ENCODE results near the gene NEK8. TPM values are rescaled to one million over a fixed set of nuclear protein-coding genes. Genes with fewer than 3 reads are reported as not detected.

NEK8 gene
- total RNA-seq = 1 to 10 TPM; 3.0 to 6.7 TPM

GRCh38 chr17:28728364-28729200, at the start of gene NEK8:
Gene NEK8 (plus strand): TSS chr17:28728788. CDS start chr17:28728814, 26 bp downstream.
- H3K36me3 ChIP-seq = no peaks in the 10 kb centered on the region
- TF ChIP-seq CTCF (IDR thresholded peaks at IDR 0.05) = no peak
- H3K4me1 ChIP-seq = peaks cover 12% of the 10 kb centered on the region
- DNase-seq = peak; percentile 100
- no peaks in the 10 kb centered on the region for H3K9me3 ChIP-seq
- no peaks in the 10 kb centered on the region for H3K27me3 ChIP-seq
- intact Hi-C loops (cut with DNase I) = loop anchor here (10.0 kb wide), 1 partner anchor 84 kb away; the partner anchor contains the start of gene BLTP2
- H3K4me3 ChIP-seq = peak within 1 kb of the TSS; percentile 81
- peak within 1 kb of the TSS; percentile 99 for H3K27ac ChIP-seq
- peak within 1 kb of the TSS; percentile 20 to 95 for H3K9ac ChIP-seq (ENCODE audit: low read depth in 2 of 2, low read length in 2 of 2)

- H3K27me3 ChIP-seq = no peaks in the 10 kb centered on the region
- intact Hi-C loops (cut with DNase I) = loop anchor here (5.0 to 10.0 kb wide), 2 partner anchors 72 to 200 kb away; no protein-coding TSS in a partner anchor
- no peak overlapping the region for H3K27ac ChIP-seq
- TF ChIP-seq CTCF (IDR thresholded peaks at IDR 0.05) = no peak
- DNase-seq = no peak
- no peaks in the 10 kb centered on the region for H3K9me3 ChIP-seq
- H3K36me3 ChIP-seq = peaks cover 63% of the 10 kb centered on the region
- no peak overlapping the region for H3K9ac ChIP-seq (ENCODE audit: low read depth in 2 of 2, low read length in 2 of 2)
- H3K4me3 ChIP-seq = no peak overlapping the region
- no peaks in the 10 kb centered on the region for H3K4me1 ChIP-seq
These were observed 45.9 kb upstream of the NEK8 start for GRCh38 chr17:28682655-28683054.

- Histone ChIP-seq H3K4me1 (no peaks in the 10 kb centered on the region), H3K9ac (ENCODE audit: low read depth in 2 of 2, low read length in 2 of 2) (no peak overlapping the region), H3K27ac (no peak overlapping the region), H3K9me3 (no peaks in the 10 kb centered on the region), H3K4me3 (no peak overlapping the region), H3K36me3 (peaks cover 54% of the 10 kb centered on the region), H3K27me3 (no peaks in the 10 kb centered on the region)
- DNase-seq = peak; percentile 52
- intact Hi-C loops (cut with DNase I) = loop anchor here (5.0 to 10.0 kb wide), 2 partner anchors 70 to 197 kb away; no protein-coding TSS in a partner anchor
- no peak for TF ChIP-seq CTCF (IDR thresholded peaks at IDR 0.05)
These were observed 43.6 kb upstream of the NEK8 start for GRCh38 chr17:28684963-28685362.

- Histone ChIP-seq H3K27ac (no peak overlapping the region), H3K27me3 (no peaks in the 10 kb centered on the region), H3K9me3 (no peaks in the 10 kb centered on the region), H3K4me3 (no peak overlapping the region), H3K36me3 (peaks cover 54% of the 10 kb centered on the region), H3K4me1 (no peaks in the 10 kb centered on the region), H3K9ac (ENCODE audit: low read depth in 2 of 2, low read length in 2 of 2) (no peak overlapping the region)
- TF ChIP-seq CTCF (IDR thresholded peaks at IDR 0.05) = no peak
- intact Hi-C loops (cut with DNase I) = loop anchor here (10.0 kb wide), 1 partner anchor 69 kb away; no protein-coding TSS in a partner anchor
- DNase-seq = no peak
These were observed 43.2 kb upstream of the NEK8 start for GRCh38 chr17:28685366-28685765.

GRCh38 chr17:28686296-28686695, 42.3 kb upstream of the NEK8 start:
- peaks cover 55% of the 10 kb centered on the region for H3K36me3 ChIP-seq
- TF ChIP-seq CTCF (IDR thresholded peaks at IDR 0.05) = no peak
- no peak for DNase-seq
- no peak overlapping the region for H3K4me3 ChIP-seq
- H3K9ac ChIP-seq (ENCODE audit: low read depth in 2 of 2, low read length in 2 of 2) = no peak overlapping the region
- H3K27ac ChIP-seq = no peak overlapping the region
- intact Hi-C loops (cut with DNase I) = loop anchor here (10.0 kb wide), 1 partner anchor 69 kb away; no protein-coding TSS in a partner anchor
- no peaks in the 10 kb centered on the region for H3K4me1 ChIP-seq
- H3K9me3 ChIP-seq = no peaks in the 10 kb centered on the region
- no peaks in the 10 kb centered on the region for H3K27me3 ChIP-seq

Data from colonic mucosa (tissue), 4 donors.